GM12864 (cell line): ENCODE measurements around the gene FOXJ3.

Experiments used
- DNase-seq: peaks from one replicate; pipeline ENCODE4 v3.0.0-alpha.2; 2011; ENCODE audit warnings: low read depth
- H3K4me3 ChIP-seq: 2 replicates; pipeline ENCODE4 v1.5.1; 2011; ENCODE audit warnings: mild to moderate bottlenecking, low read depth, low read length, control low read depth
- CTCF ChIP-seq: IDR thresholded peaks from 2 replicates; pipeline ENCODE4 v1.5.1; 2011; ENCODE audit warnings: low read depth, mild to moderate bottlenecking, moderate library complexity, low read length, control low read depth, inconsistent platforms; ENCODE audit errors: missing control alignments

FOXJ3 gene

DNA sequence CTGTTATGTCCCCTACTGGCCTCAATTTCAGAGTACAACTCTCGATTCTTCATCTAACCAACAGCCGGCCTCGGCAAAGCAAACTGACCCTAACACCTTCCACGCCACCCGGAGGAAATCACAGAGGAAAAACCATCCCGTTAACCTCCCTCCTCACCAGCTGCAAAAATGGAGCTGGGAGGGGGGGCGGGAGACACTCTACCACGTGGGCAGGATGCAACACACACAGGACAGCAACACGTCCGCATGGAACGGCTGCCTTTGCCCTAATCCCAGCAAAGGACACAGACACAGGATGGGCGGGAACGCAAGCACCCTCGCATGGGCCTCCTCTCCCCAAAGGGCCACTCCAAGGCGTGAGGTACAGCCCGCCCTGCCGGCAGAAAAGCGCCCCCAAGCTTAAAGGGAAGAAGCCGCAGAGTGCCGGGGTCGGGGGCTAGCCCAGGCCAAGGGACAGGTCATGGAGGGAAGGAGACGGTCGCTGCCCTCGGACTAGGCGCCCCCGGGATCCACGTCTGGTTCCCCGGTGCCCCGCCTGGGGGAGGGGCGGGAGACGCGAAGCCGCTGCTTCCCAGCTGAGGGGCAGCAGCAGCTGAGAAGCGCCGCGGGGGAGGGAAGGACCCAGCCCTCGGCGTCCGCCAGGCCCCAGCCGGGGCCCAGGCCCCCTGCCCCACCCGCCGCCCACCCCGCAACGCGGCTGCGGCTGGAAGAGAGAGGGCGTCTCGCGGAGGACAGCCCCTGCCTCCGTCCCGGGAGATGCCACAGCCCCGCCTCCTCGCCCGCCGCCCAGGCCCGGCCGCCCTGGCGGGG is 590 bp downstream of the FOXJ3 start:
- peak overlapping the region; percentile 77 for H3K4me3 ChIP-seq
- DNase-seq, result no peak

DNA sequence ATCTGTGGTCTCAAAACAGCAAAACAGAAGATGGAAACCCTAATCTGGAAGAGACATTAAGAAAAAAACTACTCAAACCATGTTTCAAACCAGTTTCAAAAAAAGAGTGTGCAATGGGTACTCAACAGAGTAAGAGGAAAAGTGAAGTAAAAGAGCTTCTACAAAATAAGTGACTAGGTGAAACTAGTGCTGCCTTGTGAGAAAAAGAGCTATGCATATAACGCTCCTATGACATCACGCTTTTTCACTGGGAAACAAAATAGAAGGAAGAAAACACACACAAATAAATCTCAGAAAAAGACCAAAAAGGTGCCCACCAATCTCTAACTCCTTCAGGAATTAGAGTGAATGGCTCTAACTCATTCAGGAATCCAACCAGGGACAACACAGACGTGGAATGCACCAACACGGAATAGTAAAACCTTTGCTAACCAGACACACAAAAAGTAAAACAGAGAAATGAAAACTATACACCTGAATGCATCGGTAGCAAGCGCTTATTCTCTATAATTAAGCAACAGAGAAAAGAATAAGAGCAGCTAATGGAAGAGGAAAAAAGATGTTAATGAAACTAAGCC is 1.3 kb downstream of the FOXJ3 start:
- TF ChIP-seq CTCF, result no peak
- no peak for DNase-seq
- peak overlapping the region; percentile 77 for H3K4me3 ChIP-seq

More for the DNA sequence above, 590 bp downstream of the FOXJ3 start:
- TF ChIP-seq CTCF, result no peak

- no peak for DNase-seq
- no peak for TF ChIP-seq CTCF
- peak overlapping the region; percentile 77; the same call in 1 of the 2 replicates for H3K4me3 ChIP-seq
These were observed 2.2 kb downstream of the FOXJ3 start for GRCh38 chr1:42332877-42333276.

DNA sequence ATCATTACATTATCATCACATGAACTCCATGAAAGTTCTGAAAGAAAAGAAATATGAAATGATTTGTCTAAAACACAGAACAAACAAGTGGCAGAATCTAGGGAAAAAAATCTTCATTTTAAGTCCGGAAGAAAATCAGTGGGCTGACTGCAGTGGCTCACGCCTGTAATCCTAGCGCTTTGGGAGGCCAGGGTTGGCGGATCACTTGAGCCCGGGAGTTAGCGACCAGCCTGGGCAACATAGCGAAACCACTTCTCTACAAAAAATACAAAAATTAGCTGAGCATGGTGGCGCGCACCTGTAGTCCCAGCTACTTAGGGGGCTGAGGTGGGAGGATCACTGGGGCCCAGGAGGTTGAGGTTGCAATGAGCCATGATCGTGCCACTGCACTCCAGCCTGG is 4.8 kb downstream of the FOXJ3 start:
- H3K4me3 ChIP-seq, result no peak overlapping the region
- TF ChIP-seq CTCF, result no peak

GRCh38 chr1:42328916-42329496 is 6.0 kb downstream of the FOXJ3 start:
- no peak overlapping the region for H3K4me3 ChIP-seq
- TF ChIP-seq CTCF, result no peak
- no peak for DNase-seq

More for the DNA sequence above, 4.8 kb downstream of the FOXJ3 start:
- DNase-seq, result no peak

DNA sequence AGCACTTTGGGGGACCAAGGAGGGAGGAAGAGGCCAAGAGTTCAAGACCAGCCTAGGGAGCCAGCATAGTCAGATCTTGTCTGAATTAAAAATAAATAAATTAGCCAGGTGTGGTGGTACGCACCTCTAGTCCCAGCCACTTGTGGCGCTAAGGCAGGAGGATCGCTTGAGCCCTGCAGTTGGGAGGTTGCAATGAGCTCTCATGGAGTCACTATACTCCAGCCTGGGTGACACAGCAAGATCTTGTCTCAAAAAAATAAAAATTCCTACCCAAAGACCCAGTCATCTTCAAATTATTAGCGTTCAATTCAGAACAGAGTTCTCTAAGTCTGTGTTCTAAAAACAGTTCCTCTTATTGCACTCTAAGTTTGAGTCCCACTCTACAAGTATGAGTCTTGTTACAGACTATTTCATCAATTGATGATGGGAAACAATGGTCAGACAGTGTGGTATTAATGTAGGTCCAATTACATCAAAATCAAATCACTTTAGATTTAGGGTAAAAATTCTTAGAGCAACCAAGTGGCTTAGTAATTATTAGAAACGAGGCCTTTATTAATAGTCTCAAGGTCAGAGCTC is 6.9 kb downstream of the FOXJ3 start:
- DNase-seq, result no peak

More for the DNA sequence above, 6.9 kb downstream of the FOXJ3 start:
- no peak for TF ChIP-seq CTCF
- H3K4me3 ChIP-seq, result no peak overlapping the region
